ENCODE data around the gene ONECUT3.

- TF ChIP-seq REST (IDR thresholded peaks at IDR 0.05; ENCODE audit: low read depth, low read length) (no peak), EP300 (IDR thresholded peaks at IDR 0.05; ENCODE audit: borderline replicate concordance in 1 of 2, low read depth in 1 of 2, low read length in 1 of 2) (no peak), YY1 (IDR thresholded peaks at IDR 0.05; ENCODE audit: low read depth) (no peak), ZBTB33 (IDR thresholded peaks at IDR 0.05; ENCODE audit: borderline replicate concordance, low read depth) (no peak), MXI1 (IDR thresholded peaks at IDR 0.05; ENCODE audit: low read depth, low read length) (no peak), CTCF (IDR thresholded peaks at IDR 0.05) (no peak), NRF1 (IDR thresholded peaks at IDR 0.05; ENCODE audit: low read depth, low read length) (no peak)
Measured at GRCh38 chr19:1769645-1769985, 16.3 kb downstream of the ONECUT3 start.
